DMS79 treated with DMSO at 0.1 percent for 48 hours (cell line): ENCODE results near the gene TMEM147.

Experiments
- DNase-seq: peaks from one replicate; lab custom pipeline; 2025; lab: John Stamatoyannopoulos, UW

TMEM147 gene

GRCh38 chr19:35545001-35545854 lies at the start of gene TMEM147:
Gene TMEM147, plus strand, starts transcription at chr19:35545626. Its CDS starts 114 bp downstream, at chr19:35545740.
- peak; percentile 68 for DNase-seq

- no peak for DNase-seq
Measured at GRCh38 chr19:35497406-35497805, 48.0 kb upstream of the TMEM147 start.

- no peak for DNase-seq
Measured at GRCh38 chr19:35498220-35498619, 47.2 kb upstream of the TMEM147 start.

- DNase-seq, result no peak
Measured at GRCh38 chr19:35498984-35499527, 46.4 kb upstream of the TMEM147 start.

GRCh38 chr19:35500611-35501010 lies 44.8 kb upstream of the TMEM147 start:
- DNase-seq, result no peak

- DNase-seq, result no peak
Measured at GRCh38 chr19:35501684-35502083, 43.7 kb upstream of the TMEM147 start.

- no peak for DNase-seq
Measured at GRCh38 chr19:35502751-35503150, 42.7 kb upstream of the TMEM147 start.

GRCh38 chr19:35506011-35506410 lies 39.4 kb upstream of the TMEM147 start:
- DNase-seq, result no peak

- no peak for DNase-seq
Measured at GRCh38 chr19:35507561-35507960, 37.9 kb upstream of the TMEM147 start.

- DNase-seq, result no peak
Measured at GRCh38 chr19:35508129-35508528, 37.3 kb upstream of the TMEM147 start.

GRCh38 chr19:35509018-35509652 lies 36.3 kb upstream of the TMEM147 start:
- peak; percentile 51 for DNase-seq

GRCh38 chr19:35509861-35510625 lies 35.4 kb upstream of the TMEM147 start:
- DNase-seq, result peak; percentile 83

- DNase-seq, result no peak
Measured at GRCh38 chr19:35510626-35510964, 34.8 kb upstream of the TMEM147 start.

- DNase-seq, result no peak
Measured at GRCh38 chr19:35511337-35511736, 34.1 kb upstream of the TMEM147 start.

GRCh38 chr19:35512831-35513627 lies 32.4 kb upstream of the TMEM147 start:
- DNase-seq, result no peak

- no peak for DNase-seq
Measured at GRCh38 chr19:35513628-35514281, 31.7 kb upstream of the TMEM147 start, which contains the start of gene DMKN. Gene DMKN, minus strand, starts transcription at chr19:35513649. Its CDS starts 174 bp downstream, at chr19:35513475.

GRCh38 chr19:35514282-35514809 lies 31.1 kb upstream of the TMEM147 start:
- no peak for DNase-seq

GRCh38 chr19:35516310-35516709 lies 29.1 kb upstream of the TMEM147 start:
- no peak for DNase-seq

- DNase-seq, result no peak
Measured at GRCh38 chr19:35517342-35517741, 28.1 kb upstream of the TMEM147 start.

- no peak for DNase-seq
Measured at GRCh38 chr19:35518313-35518712, 27.1 kb upstream of the TMEM147 start.

- DNase-seq, result peak; percentile 3
Measured at GRCh38 chr19:35519291-35519690, 26.1 kb upstream of the TMEM147 start.
